GM21576 (cell line): ENCODE measurements around the gene MRPS14.

Source experiments
- ATAC-seq: cut with Tn5 transposase; IDR thresholded peaks from one replicate; pipeline ENCODE4 v1.9.1; 2021; ENCODE audit warnings: mild to moderate bottlenecking, moderate library complexity; ENCODE audit not compliant: unreplicated experiment

Gene MRPS14

GRCh38 chr1:174988986-174989385, 34.2 kb downstream of the MRPS14 start:
- peak; percentile 56 for ATAC-seq

- ATAC-seq: peak; percentile 56
These were observed 34.7 kb downstream of the MRPS14 start for GRCh38 chr1:174988539-174988938.

GRCh38 chr1:174984952-174985351, 38.3 kb downstream of the MRPS14 start:
- no peak for ATAC-seq

- no peak for ATAC-seq
These were observed 40.1 kb downstream of the MRPS14 start for GRCh38 chr1:174982971-174983689.

- no peak for ATAC-seq
These were observed 46.7 kb downstream of the MRPS14 start for GRCh38 chr1:174976436-174977108.

- no peak for ATAC-seq
These were observed 47.5 kb downstream of the MRPS14 start for GRCh38 chr1:174975764-174976163.

- ATAC-seq: no peak
These were observed 48.5 kb downstream of the MRPS14 start for GRCh38 chr1:174974711-174975119.

GRCh38 chr1:174971902-174972301, 51.3 kb downstream of the MRPS14 start:
- no peak for ATAC-seq

- no peak for ATAC-seq
These were observed 51.8 kb downstream of the MRPS14 start for GRCh38 chr1:174971466-174971865.

- no peak for ATAC-seq
These were observed 53.2 kb downstream of the MRPS14 start for GRCh38 chr1:174969977-174970376.

GRCh38 chr1:174968750-174969244, 54.4 kb downstream of the MRPS14 start:
- peak; percentile 57 for ATAC-seq

- no peak for ATAC-seq
These were observed 55.1 kb downstream of the MRPS14 start for GRCh38 chr1:174967845-174968705.

GRCh38 chr1:174966008-174966572, 57.1 kb downstream of the MRPS14 start:
- ATAC-seq: no peak

- no peak for ATAC-seq
These were observed 57.7 kb downstream of the MRPS14 start for GRCh38 chr1:174965362-174966007.

- ATAC-seq: no peak
These were observed 58.3 kb downstream of the MRPS14 start for GRCh38 chr1:174964972-174965361.

GRCh38 chr1:174964261-174964971, 58.8 kb downstream of the MRPS14 start:
- no peak for ATAC-seq

- no peak for ATAC-seq
These were observed 59.6 kb downstream of the MRPS14 start for GRCh38 chr1:174963529-174964125.
